Progenitor cell of endocrine pancreas (in vitro differentiated cells): ENCODE data around the gene APOBEC3F. TPM values are rescaled to one million over a fixed set of nuclear protein-coding genes. Genes with fewer than 3 reads are reported as not detected.

Source experiments
- DNase-seq: peaks from one replicate; pipeline ENCODE4 v3.0.0; 2021; ENCODE audit warnings: low spot score; ENCODE audit not compliant: unreplicated experiment
- H3K27ac Mint-ChIP-seq: 2 replicates; pipeline ENCODE4 v1.8.0; 2021; ENCODE audit warnings: mild to moderate bottlenecking, moderate library complexity, mixed read lengths
- H3K27me3 Mint-ChIP-seq: 2 replicates; pipeline ENCODE4 v1.8.0; 2021; ENCODE audit warnings: mixed read lengths
- H3K36me3 Mint-ChIP-seq: 2 replicates; pipeline ENCODE4 v1.8.0; 2022; ENCODE audit warnings: mixed read lengths; ENCODE audit not compliant: insufficient read depth
- H3K4me1 Mint-ChIP-seq: 2 replicates; pipeline ENCODE4 v1.8.0; 2021; ENCODE audit warnings: low read depth, mixed read lengths
- H3K4me3 Mint-ChIP-seq: 2 replicates; pipeline ENCODE4 v1.8.0; 2021; ENCODE audit warnings: low read depth, mild to moderate bottlenecking, moderate library complexity, mixed read lengths
- H3K9me3 Mint-ChIP-seq: 2 replicates; pipeline ENCODE4 v1.8.0; 2021; ENCODE audit warnings: low read depth, mixed read lengths
- total RNA-seq: library from RNA; stranded (reverse); gene quantifications from 2 replicates; pipeline ENCODE4 v1.2.1, GENCODE V29; 2021
- TF ChIP-seq, protein P1 (sequence below): fragments of 200-600 bp; sonication (generic); IDR thresholded peaks from one replicate; pipeline ENCODE4 v1.5.0; 2021; ENCODE audit warnings: antibody characterized with exemption, mild to moderate bottlenecking; ENCODE audit not compliant: unreplicated experiment

Gene APOBEC3F
- total RNA-seq, 1 donor from 2014 or later, result 23.6 TPM

DNA sequence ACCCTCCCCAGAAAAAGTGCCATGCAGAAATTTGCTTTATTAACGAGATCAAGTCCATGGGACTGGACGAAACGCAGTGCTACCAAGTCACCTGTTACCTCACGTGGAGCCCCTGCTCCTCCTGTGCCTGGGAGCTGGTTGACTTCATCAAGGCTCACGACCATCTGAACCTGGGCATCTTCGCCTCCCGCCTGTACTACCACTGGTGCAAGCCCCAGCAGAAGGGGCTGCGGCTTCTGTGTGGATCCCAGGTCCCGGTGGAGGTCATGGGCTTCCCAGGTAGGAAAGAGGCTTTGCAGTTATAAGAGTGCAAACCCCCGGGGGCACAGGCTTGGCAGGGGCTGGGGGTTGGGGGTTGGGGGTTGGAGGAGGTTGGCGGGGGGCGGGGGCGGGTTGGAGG, 60.6 kb downstream of the APOBEC3F start:
- no peak overlapping the region for H3K27ac Mint-ChIP-seq
- no peaks in the 10 kb centered on the region for H3K9me3 Mint-ChIP-seq
- peaks cover 3% of the 10 kb centered on the region for H3K27me3 Mint-ChIP-seq
- H3K4me1 Mint-ChIP-seq, result peaks cover 2% of the 10 kb centered on the region
- DNase-seq, result no peak
- TF ChIP-seq, protein P1, sequence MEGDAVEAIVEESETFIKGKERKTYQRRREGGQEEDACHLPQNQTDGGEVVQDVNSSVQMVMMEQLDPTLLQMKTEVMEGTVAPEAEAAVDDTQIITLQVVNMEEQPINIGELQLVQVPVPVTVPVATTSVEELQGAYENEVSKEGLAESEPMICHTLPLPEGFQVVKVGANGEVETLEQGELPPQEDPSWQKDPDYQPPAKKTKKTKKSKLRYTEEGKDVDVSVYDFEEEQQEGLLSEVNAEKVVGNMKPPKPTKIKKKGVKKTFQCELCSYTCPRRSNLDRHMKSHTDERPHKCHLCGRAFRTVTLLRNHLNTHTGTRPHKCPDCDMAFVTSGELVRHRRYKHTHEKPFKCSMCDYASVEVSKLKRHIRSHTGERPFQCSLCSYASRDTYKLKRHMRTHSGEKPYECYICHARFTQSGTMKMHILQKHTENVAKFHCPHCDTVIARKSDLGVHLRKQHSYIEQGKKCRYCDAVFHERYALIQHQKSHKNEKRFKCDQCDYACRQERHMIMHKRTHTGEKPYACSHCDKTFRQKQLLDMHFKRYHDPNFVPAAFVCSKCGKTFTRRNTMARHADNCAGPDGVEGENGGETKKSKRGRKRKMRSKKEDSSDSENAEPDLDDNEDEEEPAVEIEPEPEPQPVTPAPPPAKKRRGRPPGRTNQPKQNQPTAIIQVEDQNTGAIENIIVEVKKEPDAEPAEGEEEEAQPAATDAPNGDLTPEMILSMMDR, result no peak
- no peaks in the 10 kb centered on the region for H3K36me3 Mint-ChIP-seq
- H3K4me3 Mint-ChIP-seq, result no peak overlapping the region

- peaks cover 3% of the 10 kb centered on the region for H3K27me3 Mint-ChIP-seq
- TF ChIP-seq, protein P1, result no peak
- H3K4me1 Mint-ChIP-seq, result no peaks in the 10 kb centered on the region
- no peak overlapping the region for H3K27ac Mint-ChIP-seq
- H3K36me3 Mint-ChIP-seq, result no peaks in the 10 kb centered on the region
- no peak for DNase-seq
- H3K9me3 Mint-ChIP-seq, result no peaks in the 10 kb centered on the region
- no peak overlapping the region for H3K4me3 Mint-ChIP-seq
Observed at GRCh38 chr22:39103431-39103830, 62.8 kb downstream of the APOBEC3F start.

Other genes starting within 250 kb of the APOBEC3F start
- 27.1 and 28.0 TPM in 2 replicates for gene DNAL4, start 246.7 kb upstream of the APOBEC3F start, total RNA-seq
- 4.7 TPM in 2 replicates for gene NPTXR, start 196.8 kb upstream of the APOBEC3F start, total RNA-seq
- 38.8 and 39.6 TPM in 2 replicates for gene CBX6, start 168.6 kb upstream of the APOBEC3F start, total RNA-seq
- gene APOBEC3A, start 83.3 kb upstream of the APOBEC3F start, total RNA-seq, result not detected in 2 replicates
- gene APOBEC3B, start 58.5 kb upstream of the APOBEC3F start, total RNA-seq, result 10.1 and 12.6 TPM in 2 replicates
- 4.2 and 7.0 TPM in 2 replicates for gene APOBEC3C, start 26.6 kb upstream of the APOBEC3F start, total RNA-seq
- gene APOBEC3D, start 19.7 kb upstream of the APOBEC3F start, total RNA-seq, result 2.0 and 2.4 TPM in 2 replicates
- gene APOBEC3G, start 36.4 kb downstream of the APOBEC3F start, total RNA-seq, result 4.8 and 7.9 TPM in 2 replicates
- not detected in 2 replicates for gene APOBEC3H, start 56.4 kb downstream of the APOBEC3F start, total RNA-seq
- gene CBX7, start 111.8 kb downstream of the APOBEC3F start, total RNA-seq, result 6.0 and 7.7 TPM in 2 replicates
- 6.7 and 7.1 TPM in 2 replicates for gene PDGFB, start 204.1 kb downstream of the APOBEC3F start, total RNA-seq